TTC549 (cell line): ENCODE results near the gene TBXAS1.

ENCODE experiments used
- FAIRE-seq: peaks from 2 replicates; lab custom pipeline; 2012; peaks lifted over from hg19 to GRCh38; lab: Jason Lieb, UNC

Gene TBXAS1

DNA sequence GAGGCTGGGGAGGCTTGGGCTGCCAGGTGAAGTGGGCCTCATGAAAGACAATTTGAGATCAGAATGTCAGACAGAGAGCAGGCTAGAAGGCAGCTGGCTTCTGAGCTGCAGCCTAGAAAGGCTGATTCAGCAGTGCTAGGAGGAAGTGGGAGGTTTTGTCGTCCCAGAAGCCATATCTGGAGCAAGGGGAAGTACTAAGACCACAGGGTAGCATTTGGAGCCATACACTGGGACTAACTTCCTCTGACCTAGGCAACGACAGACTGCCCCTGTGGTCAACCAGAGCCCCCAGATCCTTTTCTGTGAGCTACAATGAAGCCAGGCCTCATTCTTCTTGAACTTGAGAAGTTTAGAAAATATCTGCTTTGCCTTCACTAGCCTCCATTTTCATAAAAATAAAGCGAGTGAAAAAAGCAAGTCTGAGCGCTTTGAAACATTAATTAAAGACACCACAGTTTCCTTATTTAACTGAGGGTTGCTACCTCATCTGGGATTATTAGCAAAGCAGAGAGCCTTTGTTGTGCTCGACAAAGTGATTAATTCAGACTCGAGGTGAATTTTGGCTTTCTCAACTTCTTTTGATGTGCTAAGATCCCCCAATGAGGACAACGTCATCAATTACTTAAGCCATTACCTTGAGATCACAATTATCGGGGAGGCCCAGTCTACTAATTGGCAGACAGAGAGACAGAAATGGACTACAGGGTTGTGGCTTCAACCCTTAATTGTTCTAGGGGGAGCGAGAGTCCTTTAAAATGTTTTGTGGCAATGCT is 26.6 kb downstream of the TBXAS1 start:
- no peak for FAIRE-seq

DNA sequence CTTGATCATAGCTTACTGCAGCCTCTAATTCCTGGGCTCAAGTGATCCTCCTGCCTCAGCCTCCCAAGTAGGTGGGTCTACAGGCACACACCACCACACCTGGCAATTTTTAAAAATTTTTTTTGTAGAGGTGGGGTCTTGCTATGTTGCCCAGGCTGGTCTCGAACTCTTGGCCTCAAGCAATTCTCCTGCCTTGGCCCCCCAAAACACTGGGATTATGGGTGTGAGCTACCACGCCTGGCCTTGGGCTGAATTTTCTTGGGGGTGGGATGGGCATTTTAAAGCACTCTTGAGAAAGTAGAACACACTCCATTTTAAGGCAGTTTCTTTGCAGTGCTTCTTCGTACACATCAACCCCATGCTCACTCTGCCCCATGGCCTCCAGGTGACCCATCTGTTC is 28.7 kb downstream of the TBXAS1 start:
- FAIRE-seq: no peak

DNA sequence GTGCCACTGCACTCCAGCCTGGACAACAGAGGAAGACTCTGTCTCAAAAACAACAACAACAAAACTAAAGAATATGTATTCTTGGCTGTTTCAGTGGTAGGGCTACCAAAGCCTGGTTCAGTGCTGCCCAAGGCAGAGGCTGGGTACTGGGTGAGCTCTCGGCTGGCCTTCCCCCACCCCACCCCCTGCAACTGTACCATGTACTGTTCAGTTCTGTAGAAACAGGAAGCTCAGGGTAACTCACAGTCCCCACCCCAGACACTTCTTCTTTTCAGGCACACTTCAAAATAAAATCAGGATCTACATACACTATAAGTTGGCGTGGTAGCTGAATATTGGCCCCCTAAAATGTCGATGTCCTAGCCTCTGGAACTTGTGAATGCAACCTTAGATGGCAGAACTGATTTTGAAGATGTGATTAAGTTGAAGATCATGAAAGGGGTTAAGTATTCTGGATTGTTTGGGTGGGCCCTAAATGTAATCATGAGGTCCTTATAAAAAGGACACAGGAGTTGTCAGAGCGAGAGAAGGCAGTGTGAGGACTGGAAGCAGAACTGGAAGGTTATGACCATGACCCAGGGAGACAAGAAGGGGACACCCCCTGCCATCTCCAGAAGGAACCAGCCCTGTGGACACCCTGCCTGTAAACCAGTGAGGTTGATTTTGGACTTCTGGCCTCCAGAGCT is 31.2 kb downstream of the TBXAS1 start:
- no peak for FAIRE-seq

- no peak for FAIRE-seq
Observed at GRCh38 chr7:139861803-139862202, 32.7 kb downstream of the TBXAS1 start.

- no peak for FAIRE-seq
Observed at GRCh38 chr7:139866047-139866837, 37.2 kb downstream of the TBXAS1 start.

- FAIRE-seq: no peak
Observed at GRCh38 chr7:139867847-139868246, 38.8 kb downstream of the TBXAS1 start.

- no peak for FAIRE-seq
Observed at GRCh38 chr7:139869886-139870285, 40.8 kb downstream of the TBXAS1 start.

GRCh38 chr7:139870380-139870779 is 41.3 kb downstream of the TBXAS1 start:
- no peak for FAIRE-seq

DNA sequence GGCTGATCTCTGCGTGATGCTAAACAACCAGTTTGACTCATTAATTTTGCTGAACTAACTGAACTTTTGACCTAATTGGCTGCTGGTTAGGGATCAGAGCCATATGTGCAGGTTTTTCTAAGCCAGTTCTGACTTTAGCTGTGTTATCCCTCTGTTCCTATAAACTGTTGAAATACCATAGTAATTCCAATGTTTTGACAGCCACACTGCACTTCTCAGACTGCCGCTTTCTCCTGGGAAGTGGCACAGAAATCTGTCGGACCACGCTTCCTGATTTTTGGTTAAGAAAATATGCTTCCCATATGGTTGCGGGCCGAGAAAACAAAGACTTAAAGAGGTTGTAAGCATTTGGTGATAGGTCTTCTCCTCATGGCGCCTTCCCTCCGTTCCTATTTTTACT is 42.3 kb downstream of the TBXAS1 start:
- no peak for FAIRE-seq

DNA sequence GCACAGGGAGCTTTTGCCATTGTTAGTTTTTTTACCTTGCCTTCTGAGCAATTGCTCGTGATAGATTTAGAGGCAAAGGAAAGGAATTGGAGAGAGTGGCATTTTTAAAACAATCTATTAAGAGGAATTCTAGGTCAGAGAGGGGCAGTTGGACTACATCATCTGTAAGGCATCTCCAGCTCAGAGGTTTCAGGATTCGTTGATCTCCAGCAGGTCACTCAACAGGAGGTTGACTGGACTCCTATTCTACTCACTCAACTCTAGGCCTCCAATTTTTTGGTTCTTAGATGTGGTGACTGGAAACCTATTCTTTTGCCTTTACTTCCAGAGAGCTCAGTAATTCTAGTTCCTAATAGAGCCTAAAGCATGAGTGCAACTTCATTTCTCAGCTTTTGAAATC is 42.8 kb downstream of the TBXAS1 start:
- FAIRE-seq: no peak

DNA sequence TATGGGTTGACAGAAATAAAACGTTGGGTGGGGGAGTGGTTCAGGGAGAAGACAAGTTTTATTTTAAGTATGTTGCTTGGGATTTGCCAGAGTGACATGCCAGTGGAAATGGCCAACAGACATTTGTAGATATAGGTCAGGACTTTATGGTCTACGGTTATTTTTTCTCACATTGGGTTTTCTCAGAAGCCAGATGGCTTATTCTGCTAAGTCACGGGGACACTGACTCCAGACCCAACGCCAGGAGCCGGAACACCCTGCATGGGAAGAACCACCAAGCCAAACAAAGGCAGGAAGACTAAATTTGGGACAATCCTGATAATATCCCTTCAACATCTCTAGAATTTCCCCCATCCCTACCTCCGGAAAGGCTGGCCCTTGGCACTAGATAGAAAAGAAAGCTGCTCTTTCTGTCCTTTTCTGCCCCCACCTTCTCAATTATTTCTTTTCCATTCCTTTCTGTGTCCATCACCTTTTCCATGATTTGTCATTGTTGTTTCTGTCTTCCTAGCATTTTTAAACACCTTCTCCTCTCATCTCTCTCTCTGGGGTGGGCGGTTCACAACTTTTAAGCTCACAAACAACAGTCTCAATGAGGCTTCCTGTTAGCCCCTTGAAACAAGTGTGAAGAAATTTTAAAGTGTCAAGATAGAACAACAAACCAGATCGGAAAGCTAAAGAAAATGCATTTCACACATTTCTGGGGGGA is 44.7 kb downstream of the TBXAS1 start:
- FAIRE-seq: no peak

GRCh38 chr7:139874302-139874629 is 45.2 kb downstream of the TBXAS1 start:
- no peak for FAIRE-seq

GRCh38 chr7:139875821-139876241 is 46.8 kb downstream of the TBXAS1 start:
- FAIRE-seq: no peak

GRCh38 chr7:139876622-139877283 is 47.7 kb downstream of the TBXAS1 start:
- no peak for FAIRE-seq

GRCh38 chr7:139883814-139884213 is 54.8 kb downstream of the TBXAS1 start:
- no peak for FAIRE-seq

GRCh38 chr7:139884441-139884840 is 55.4 kb downstream of the TBXAS1 start:
- no peak for FAIRE-seq

DNA sequence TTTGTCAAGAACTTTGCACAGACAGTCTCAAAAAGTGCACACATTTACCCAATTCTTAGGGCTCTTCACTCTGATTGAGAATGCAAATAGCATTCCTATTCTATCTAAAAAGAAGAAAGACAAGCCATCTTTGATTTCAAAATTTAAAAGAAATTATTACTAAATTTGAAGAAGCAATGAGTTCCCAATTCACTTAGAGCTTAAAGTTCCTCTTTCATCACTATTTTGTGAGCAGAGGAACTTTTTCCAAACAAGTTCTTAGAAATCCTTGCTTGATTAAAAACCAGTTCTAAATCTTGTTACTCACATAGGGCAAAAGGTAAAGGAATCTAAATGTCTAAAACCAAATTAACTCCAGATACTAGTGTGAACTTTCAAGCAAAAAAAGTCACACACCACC is 56.4 kb downstream of the TBXAS1 start:
- FAIRE-seq: no peak

- FAIRE-seq: no peak
Observed at GRCh38 chr7:139886206-139886605, 57.1 kb downstream of the TBXAS1 start.

DNA sequence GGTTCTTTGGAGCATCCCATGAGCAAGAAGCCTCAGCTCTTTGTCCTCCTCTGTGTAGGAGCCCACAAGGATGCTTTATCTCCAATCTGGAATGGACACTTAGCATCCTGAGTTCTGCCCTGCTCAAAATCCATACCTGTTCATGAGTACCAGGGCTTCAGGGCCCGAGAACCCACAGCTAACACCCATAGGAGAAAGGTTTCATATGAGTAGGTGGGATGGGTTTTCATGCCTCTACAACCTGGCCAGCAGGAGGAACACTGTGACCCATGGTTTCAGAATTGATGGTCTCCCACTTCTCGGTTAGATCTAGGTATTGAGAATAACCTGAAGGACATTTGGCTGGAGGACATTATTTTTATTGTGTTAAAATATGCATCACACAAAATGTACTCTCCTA is 57.8 kb downstream of the TBXAS1 start:
- FAIRE-seq: no peak

- FAIRE-seq: no peak
Observed at GRCh38 chr7:139887992-139888481, 59.0 kb downstream of the TBXAS1 start.

DNA sequence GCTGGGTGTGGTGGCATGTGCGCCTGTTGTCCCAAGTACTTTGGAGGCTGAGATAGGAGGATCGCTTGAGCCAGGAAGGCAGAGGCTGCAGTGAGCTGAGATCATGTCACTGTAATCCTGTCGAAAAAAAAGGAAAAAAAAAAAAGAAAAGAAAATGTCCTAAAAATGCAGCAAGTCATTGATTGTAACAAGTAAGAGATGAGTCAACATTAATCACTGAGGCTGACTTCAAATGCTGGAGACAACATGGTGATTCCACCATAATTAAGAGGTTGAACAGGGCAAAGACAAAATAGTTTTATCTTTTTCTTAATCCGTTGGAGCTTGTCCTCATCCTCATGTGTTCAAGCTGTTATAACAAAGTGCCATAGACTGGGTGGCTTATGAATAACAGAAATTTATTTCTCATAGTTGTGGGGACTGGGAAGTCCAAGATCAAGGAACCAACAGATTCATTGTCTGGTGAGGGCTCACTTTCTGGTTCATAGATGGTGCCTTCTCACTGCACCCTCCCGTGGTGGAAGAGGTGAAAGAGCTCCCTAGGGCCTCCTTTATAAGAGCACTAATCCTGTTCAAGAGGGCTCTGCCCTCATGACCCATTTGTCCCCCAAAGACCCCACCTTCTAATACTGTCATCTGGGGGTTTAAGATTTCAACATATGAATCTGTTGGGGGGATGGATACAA is 60.3 kb downstream of the TBXAS1 start:
- no peak for FAIRE-seq
